ENCODE data around the gene ARL16.

- TF ChIP-seq POLR2A (IDR thresholded peaks at IDR 0.05) (no peak), CTCF (IDR thresholded peaks at IDR 0.05) (no peak), POLR2AphosphoS5 (IDR thresholded peaks at IDR 0.05) (no peak)
These were observed 13.9 kb upstream of the ARL16 start for GRCh38 chr17:81697261-81698044.
